NCI-H187 treated with DMSO at 0.1 percent for 48 hours (cell line): ENCODE results near the gene METTL14.
A peak's percentile ranks its signal among the peaks of the same experiment; 100 is the strongest.

Source experiments
- DNase-seq: peaks from one replicate; lab custom pipeline; 2025; lab: John Stamatoyannopoulos, UW

METTL14 gene

DNA sequence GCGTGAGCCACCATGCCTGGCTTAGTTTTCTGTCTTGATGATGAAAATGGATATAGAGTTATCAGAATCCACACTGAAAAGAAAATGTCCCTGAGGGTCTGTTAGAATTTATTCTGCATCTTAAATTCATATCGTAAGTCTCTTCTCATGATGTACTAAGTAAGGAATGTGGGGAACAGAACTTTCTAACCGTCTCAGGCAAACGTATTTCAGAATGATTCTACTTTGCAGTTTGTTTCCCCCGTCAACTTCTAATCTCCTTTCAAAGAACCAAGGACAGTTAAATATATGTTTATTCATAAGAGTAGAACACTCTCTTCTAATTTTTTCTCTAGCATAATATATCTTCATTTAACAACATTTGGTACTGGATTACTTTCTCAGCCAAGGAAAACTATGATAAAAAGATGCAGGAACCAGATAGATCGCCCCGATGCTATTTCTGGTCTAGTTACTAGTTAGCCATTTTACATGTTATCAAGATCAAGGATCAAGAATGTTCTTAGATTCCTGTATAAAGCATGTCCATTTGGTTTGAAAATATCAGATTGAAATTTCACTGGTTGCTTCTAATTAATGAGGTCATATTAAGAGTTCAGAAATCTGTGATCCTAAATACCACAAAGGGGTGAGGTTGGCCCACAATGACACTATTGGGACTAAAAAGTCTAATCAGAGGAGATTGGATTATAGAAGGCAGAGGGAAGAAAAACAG, 49.5 kb downstream of the METTL14 start:
- no peak for DNase-seq

DNA sequence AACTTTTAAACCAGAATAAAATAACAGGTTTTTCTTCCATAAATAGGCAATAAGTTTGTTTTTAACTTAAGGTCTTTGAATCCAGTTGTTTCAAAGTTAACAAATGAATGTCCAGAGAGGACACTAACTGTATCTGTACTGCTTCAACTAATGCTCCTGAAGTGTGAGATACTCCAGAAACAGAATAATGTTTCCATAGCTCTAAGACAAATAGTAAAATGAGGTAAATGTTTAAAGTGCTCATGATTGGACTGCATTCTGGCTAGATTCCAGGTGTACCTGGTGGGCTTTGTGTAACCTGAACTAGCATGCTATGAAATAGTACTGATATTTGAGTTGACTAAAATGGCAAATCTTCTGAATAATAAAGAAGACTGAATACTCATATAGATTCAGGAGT, 51.7 kb downstream of the METTL14 start:
- no peak for DNase-seq

DNA sequence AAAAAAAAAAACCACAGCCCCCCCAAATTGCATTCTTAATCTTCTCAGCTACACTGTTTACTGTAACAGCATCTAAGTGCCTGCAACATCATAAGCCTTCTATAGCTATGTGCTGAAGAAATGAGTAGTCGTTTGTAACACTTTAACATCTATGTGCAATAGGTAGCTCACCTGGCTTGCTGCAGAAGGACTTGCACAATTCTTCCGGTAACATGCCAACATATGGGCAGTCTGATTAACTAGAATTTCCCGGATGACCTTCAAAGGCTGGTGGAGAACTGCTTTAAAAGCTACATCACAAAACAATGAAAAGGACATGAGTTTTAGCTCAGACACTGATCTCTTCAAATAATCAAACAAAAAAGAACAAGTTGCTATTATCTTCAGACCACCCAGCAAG, 52.9 kb downstream of the METTL14 start:
- DNase-seq = no peak

DNA sequence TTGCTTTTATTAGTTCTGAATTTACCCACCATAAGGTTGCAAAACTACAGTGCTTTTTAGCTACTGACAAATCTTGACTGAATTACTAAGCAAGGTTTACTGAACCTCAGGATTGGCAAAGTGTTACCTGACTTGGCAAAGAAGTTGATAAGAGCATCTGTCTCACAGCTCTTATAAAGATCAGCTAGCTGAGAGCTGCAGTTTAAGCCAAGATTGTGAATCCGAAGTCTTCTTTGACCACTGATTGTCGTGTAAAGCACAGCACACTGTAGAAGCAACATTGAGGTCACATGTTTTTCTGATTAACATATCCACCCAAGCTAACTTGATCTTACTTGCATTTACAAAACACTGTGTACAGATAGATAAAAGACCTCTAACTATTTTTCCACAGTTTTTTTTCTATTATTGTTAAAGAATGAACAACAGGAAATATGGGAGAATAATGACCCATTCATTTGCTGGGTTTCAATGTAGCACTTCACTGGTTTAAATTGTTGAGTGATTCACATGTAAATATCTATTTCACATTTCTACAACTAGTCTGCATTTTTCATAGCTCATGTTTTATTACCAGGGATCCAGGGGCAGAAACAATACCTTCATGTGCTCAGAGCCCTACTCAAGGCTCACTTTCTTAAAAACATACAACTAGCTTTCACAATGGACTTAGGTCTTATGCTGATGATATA, 54.0 kb downstream of the METTL14 start:
- DNase-seq = no peak

DNA sequence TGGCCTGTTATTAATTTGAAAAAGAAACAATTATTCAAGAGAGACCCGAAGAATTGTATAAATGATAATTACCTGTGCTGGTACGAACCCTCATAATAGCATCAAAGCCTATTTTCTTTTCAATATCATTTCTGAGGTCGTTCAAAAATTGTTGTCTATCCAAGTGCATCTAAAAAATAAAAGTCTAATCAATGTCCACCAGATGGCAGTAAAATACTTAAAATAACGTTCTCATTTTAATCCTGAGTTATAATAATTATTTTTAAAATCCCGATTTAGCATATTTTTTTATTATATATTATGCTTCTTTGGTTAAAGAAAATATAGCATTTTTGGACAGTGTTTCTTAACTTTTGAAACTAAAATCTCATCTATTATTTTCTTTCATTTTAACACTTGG, 55.7 kb downstream of the METTL14 start:
- no peak for DNase-seq

DNA sequence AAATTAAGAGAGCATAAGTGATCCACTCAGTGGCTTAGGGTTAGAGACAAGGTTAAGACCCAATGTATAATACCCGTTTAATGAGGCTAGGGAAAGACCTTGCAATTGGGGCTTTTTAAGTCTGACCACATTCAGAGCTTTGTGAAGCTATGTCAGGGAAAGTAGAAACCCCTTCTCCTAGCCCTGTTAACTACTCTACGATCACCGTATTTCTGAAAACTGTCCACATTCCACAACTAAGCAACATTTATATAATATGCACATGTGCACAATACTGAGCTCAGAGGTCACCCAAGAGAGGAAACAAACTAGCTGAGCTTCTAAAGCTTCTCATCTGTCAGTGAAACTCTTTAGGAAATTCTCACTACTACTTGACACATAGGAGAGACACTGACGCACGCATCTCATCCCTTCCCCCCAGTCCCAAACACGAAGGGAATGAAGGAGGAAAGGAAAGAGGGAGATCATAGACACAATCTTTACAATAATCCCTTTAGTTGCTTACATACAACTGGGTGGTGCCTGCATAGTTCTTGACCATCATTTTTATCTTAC, 56.2 kb downstream of the METTL14 start:
- no peak for DNase-seq

DNA sequence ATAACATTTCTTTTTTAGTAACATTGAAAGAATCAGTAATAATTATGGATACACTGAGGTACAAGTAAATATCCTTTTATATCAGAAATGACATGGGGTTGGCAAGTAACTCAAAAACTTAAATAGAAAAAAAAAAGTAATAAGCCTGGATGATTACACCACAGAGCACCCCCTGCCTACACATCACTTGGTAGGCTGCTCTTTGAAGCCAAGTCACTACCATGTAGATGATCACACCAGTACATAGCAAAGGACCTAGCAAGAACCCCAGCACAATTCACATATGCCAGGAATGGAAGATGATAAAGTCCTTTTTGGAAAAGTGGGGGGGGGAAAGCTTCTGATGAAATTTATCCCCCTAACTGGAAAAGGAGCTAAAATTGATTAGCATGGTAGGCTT, 56.9 kb downstream of the METTL14 start:
- no peak for DNase-seq

DNA sequence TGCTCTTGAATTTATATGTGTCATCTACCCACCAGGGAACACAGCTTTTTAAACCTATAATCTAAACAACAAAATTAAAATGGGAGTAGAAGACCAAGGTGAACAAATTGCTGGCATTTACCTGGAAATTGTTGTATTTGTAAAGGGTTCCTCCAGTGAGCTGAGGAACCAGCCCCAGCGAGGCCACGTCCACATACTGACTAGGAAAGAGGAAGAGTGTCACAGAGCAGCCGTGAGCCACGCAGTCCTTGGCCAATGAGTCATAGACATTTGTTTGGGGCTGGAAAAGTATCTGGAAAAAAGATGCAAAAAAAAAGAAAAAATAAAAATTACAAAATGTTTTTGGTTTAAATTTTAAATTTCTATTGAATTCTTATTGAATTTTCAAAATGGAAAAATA, 58.7 kb downstream of the METTL14 start:
- DNase-seq = no peak

DNA sequence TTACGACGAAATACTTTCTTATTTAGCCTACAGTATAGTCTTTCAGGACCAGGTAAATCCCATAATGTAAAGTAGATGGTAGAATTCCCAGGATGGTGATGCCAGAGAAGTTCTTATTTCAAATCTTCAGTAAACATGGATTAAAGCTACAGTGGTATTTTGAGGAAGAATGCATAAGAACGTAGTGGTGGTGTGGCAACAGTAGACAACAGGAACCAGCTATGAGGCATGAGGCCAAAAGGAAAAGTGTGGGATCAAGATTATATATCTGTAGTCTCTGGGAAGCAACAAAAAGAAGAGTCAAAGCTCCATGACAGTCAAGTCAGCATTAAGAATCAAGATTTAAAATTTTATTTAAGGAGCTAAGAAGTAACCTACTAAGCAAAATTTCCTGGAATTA, 60.2 kb downstream of the METTL14 start:
- no peak for DNase-seq

DNA sequence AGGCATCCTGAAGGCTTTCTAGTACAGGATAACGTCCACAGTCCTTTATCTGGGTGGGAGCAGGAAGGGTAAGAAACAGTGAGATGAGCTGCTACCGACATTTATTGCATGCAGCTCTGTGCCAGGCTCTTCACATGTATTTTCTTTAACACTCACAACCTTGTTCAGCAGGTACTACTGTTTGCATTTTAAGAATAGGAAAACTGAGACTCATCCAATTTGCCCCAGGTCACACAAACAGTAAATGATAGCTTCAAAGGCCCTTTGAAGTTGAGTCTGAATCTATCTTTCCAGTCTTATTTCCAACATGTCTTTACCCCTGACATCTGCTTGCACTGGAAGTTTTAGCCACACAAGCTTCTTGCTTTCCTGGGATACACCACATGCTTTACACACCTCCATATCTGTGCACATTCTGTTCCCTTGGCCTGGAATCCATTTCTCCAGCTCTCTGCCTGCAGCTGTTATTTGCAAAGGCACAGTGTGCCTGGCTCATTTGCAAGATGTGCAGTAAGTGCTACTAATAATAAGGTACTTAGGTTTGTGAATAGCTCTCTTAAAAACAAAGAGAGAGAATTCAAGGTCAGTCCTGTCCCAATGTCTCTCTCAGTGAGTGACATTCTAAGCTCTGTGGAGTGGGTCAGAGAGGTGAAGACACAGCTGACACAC, 61.2 kb downstream of the METTL14 start:
- DNase-seq = peak; percentile 47

DNA sequence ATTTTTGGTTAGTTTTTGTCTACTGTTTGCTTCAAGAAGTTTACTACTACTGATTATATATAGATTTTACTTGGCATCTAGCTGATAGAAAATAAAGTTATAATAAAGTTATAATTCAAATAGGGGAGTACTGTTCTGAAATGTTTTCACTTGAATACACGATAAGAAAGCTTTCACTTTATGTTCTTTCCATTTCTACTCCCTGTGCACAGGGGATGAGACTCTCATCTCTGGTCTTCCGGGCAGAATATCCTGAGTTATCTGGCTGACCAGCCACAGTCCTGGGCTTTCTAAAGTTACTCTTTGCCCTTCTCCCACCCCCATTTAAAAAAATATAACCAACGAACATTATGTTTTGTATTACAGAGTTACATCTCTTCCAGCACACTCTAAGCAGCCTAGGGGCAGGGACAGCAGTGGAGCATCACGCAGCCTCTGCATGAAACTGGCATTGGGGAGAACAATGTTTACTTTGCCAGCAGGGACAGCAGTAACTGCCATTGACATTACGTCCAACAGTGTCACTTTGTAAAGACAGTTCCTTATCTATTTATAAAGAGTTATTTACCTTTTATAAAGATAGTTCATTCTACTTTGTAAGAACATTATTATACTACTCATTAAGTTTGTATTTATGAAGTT, 64.3 kb downstream of the METTL14 start:
- no peak for DNase-seq

DNA sequence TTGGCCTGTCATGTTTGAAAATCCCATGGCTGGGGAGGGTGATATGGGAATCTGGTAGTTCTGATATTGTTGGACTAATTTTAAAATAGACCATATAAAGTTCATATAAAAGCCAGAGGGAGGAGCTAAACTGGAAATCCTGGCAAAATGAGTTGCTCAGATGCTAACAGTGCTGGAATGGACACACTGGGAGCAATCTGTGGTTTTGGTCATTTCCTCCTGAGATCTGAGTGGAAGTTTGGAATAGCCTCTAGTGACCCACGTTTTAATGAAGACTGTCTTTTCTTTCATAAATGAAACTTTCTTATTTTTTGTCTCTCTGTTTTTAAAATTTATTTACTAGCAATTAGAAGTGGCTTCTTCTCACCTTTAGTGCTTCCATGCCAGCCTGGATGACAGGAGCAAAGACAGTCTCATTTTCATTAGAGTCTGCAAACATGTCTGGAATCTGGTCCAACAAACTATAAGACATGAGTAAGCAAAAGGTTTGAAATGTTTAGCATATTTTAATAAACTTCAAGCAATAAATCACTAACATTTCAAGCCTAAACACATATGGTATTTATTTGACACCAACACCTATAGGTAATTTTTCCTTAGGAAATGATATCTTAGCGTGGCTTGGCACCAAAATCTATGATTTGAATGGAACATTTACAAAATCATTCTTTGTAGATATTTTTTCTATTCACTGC, 66.6 kb downstream of the METTL14 start:
- no peak for DNase-seq

DNA sequence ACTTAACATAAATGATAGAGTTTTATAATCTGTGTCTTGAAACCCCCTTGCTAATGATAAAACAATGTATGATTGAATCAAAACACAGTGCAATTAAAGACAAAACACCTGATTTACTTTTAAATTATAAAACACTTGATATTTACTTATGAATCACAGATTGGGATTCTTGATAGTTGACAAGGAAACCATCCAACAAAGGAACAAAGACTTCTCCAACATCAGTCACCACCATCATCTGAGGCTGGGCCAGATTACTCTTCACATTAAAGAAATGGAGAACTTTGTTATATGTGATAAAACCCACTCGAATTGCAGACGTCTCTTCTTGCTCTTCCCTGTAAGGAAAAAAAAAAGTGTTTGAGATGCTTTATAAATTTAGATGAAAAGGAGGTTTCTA, 67.4 kb downstream of the METTL14 start:
- no peak for DNase-seq

DNA sequence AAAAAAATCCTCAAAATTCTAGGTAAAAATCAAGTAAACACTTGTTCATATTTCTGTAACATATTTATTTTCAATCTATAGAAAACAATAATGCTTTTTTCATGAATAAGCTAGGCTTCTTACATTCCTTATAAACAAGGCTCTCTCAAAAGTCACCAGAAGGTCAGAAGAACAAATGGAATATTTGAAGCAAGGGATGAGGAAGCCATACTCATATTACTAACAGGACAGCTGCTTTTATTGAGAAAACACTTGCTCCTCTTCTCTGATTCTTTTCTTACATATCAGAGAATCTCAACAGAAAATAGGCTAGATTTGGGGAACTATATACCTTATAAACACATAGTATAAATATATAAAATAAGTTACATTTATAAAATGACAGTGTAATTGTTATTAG, 67.9 kb downstream of the METTL14 start:
- DNase-seq = no peak

DNA sequence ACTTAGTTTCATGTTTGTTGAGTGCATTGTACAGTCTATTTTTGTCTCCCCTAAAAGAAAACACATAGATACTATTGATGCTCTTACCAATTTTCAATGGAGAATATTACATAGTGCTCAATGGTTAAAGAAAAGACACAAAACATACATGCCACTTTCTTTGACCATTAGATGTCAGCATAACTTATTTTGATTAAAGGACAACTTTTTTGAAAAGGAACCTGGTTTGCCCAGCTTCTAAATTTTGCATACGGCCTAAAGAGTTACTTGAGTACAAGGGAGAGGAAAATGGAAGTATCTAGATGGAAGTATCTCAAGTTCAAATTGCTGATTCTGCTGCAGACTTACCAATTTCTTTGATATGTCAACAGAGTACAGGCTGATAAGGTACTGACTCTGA, 68.5 kb downstream of the METTL14 start:
- no peak for DNase-seq

DNA sequence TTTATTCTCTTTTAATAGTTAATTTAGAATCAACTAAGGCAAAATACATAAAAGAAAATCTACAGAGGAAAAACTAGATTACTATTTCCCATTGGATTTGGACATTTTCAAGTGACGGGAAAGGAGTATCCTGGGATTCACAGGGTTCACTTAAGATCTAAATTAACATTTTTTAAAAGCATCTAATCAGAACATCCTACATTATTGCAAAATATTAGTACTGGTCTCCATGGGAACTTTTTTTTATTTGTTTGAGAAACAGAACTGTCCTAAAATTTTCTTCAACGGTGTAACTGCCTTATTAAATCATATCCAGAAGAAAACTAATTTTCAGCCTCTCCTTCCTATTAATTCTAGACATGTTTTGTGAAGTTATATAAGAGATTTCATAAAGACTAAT, 69.7 kb downstream of the METTL14 start:
- no peak for DNase-seq

DNA sequence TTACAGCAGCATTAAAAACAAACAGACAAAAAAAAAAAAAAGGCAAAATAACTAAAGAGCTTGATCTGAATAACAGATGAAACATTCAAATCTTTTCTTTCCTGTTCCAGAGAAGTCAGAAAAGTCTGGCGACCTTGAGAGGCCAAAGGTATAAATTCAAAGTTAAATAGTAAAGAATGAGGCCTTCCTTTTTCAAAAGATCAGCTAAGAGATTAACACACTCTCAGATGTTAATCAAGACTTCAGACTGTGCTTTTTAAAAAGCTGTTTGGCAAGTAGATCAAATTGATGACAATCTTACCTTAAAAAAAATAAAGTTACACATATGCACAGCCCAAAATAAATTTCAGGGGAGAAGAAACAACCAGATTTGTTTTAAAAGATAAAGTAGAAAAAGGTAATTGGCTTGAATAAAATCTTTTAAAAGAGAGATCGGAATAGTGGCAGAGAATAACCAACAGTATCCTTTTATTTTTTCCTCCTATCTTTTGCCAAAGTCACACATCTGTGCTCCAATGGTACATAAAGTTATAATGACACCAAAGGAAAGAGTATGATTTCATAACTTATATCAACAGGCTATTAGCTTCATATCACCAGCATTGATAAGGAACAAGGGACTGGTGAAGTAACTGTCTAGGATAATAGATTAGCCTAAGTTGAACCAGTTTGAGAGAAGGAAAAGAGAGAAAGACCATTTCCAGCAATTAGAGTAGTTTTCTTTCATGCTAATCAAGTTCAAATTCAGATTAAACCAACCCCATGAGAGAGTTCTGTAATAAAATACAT, 70.4 kb downstream of the METTL14 start:
- DNase-seq = no peak

DNA sequence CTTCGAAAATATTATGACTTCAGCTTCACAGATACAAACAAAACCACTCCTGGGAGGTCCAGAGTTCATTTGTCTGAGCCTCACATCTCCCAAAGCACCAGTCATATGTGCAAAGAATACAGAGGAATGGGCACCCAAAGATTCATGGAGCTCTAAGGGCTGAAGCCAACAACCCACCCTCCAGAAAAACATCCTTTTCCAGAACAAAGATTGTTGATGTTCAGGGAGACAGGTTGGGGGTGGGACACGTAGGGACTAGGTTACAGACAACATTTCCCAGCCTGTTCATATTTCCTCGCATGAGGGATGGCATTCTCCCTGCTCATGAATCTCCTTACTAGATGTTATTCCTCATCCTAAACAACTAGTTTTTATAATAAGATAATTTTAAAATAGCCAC, 71.2 kb downstream of the METTL14 start:
- no peak for DNase-seq

DNA sequence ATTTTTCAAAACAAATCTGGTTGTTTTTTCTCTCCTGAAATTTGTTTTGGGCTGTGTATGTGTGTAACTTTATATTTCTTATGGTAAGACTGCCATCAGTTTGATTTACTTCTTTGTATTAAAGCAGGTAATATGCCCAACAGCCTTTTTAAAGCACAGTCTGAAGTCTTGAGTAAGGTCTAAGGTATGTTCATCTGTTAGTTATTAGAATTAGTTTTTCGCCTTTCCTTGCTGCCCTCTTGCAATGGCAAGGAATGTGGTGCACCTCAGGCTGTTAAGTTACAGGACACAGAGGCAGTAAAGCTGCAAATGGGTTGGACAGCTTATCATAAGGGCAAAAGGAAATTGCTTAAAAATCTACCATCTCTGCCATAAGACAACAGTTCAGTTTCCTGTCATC, 71.8 kb downstream of the METTL14 start:
- no peak for DNase-seq

DNA sequence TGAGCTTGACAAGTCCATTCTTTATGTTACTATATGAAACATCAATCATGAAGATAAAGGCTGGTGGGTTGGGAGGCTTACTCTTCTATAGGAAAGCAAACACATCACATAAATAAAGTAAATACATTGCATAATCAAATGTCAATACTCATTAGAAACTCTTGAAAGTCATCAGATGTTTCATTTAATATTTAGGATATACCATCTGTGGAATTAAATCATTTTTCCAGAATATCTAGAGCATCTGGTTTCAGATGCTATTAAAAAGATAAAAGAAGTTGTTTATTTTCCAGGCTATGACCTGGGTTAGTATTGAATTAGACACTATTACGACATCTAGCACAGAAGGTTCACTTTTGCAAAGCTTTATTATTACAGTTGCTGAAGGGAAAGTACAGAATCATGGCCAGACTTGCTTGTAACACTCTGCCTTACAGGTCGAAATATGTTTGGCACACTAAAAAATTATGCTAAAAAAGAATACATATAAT, 72.6 kb downstream of the METTL14 start:
- DNase-seq = no peak

DNA sequence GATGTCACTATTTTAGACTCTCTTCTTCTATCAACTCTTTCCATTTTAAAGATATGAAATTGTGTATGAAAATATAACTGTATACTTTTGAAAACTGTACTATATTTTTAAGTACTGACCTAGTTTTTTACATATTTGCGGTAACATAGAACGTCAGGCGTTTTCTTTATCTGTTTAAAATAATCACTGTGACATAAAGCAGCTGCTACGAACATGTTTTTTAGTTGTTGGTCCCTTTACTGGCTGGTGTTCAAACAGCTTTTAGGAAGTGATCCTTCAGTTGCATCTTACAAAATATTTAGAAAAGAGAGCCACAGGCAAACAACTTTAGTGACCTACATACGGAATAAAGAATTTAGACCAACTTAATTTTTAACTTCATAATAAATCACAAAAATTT, 73.1 kb downstream of the METTL14 start:
- no peak for DNase-seq
